SH-SY5Y (cell line): Measurements from ENCODE around the gene ZCCHC17.

Experiments used
- GATA2 ChIP-seq: IDR thresholded peaks from 2 replicates; pipeline ENCODE4 v1.6.1; 2011; ENCODE audit warnings: mild to moderate bottlenecking, low read depth, low read length
- GATA3 ChIP-seq: IDR thresholded peaks from 2 replicates; pipeline ENCODE4 v1.6.1; 2011; ENCODE audit warnings: low read depth, mild to moderate bottlenecking, low read length, moderate library complexity

The ZCCHC17 gene

GRCh38 chr1:31296486-31297276 lies at the start of gene ZCCHC17, which contains the start of gene SNRNP40:
ZCCHC17 (plus strand) TSS chr1:31297032; CDS start chr1:31310099, 13,067 bp downstream.
SNRNP40 (minus strand) TSS chr1:31296788; CDS start chr1:31296751, 37 bp downstream.
- TF ChIP-seq GATA3 (no peak), GATA2 (no peak)

- TF ChIP-seq GATA3 (no peak), GATA2 (no peak)
These were observed 48.6 kb upstream of the ZCCHC17 start for GRCh38 chr1:31248276-31248675.

GRCh38 chr1:31249854-31250253 lies 47.0 kb upstream of the ZCCHC17 start:
- TF ChIP-seq GATA2 (no peak), GATA3 (no peak)

- no peak for TF ChIP-seq GATA3
- TF ChIP-seq GATA2: no peak
These were observed 39.6 kb upstream of the ZCCHC17 start for GRCh38 chr1:31257213-31257612.

GRCh38 chr1:31258581-31258980 lies 38.3 kb upstream of the ZCCHC17 start:
- no peak for TF ChIP-seq GATA3
- TF ChIP-seq GATA2: no peak

- no peak for TF ChIP-seq GATA2
- no peak for TF ChIP-seq GATA3
These were observed 37.1 kb upstream of the ZCCHC17 start for GRCh38 chr1:31259746-31260145.

GRCh38 chr1:31261916-31262315 lies 34.9 kb upstream of the ZCCHC17 start:
- TF ChIP-seq GATA2 (no peak), GATA3 (no peak)

- TF ChIP-seq GATA3 (no peak), GATA2 (no peak)
These were observed 33.4 kb upstream of the ZCCHC17 start for GRCh38 chr1:31263408-31263807.

GRCh38 chr1:31264790-31265386 lies 31.9 kb upstream of the ZCCHC17 start:
- TF ChIP-seq GATA2 (no peak), GATA3 (no peak)

- TF ChIP-seq GATA2 (no peak), GATA3 (no peak)
These were observed 30.3 kb upstream of the ZCCHC17 start for GRCh38 chr1:31266547-31266946.

- TF ChIP-seq GATA2 (no peak), GATA3 (no peak)
These were observed 24.5 kb upstream of the ZCCHC17 start for GRCh38 chr1:31272369-31272768.

GRCh38 chr1:31273619-31274018 lies 23.2 kb upstream of the ZCCHC17 start:
- no peak for TF ChIP-seq GATA2
- no peak for TF ChIP-seq GATA3

GRCh38 chr1:31289021-31289420 lies 7.8 kb upstream of the ZCCHC17 start:
- TF ChIP-seq GATA2: no peak
- no peak for TF ChIP-seq GATA3

GRCh38 chr1:31295874-31296485 lies 852 bp upstream of the ZCCHC17 start:
- TF ChIP-seq GATA3 (no peak), GATA2 (no peak)
